ENCODE measurements around the gene GAS2L1. TPM values are rescaled to one million over a fixed set of nuclear protein-coding genes. Genes with fewer than 3 reads are reported as not detected.

Gene GAS2L1
- total and polyA plus RNA-seq, 2 donors (not counting 3 experiments of a cell fraction or from before 2014, with no cell fraction given) = 30.5 to 44.0 TPM

- Histone ChIP-seq H3K27me3 (ENCODE audit: control insufficient read depth in 2 of 2, insufficient read depth in 2 of 2, low read length in 2 of 2) (no peaks in the 10 kb centered on the region), H4K20me1 (replicated peaks; ENCODE audit: control insufficient read depth, extremely low read depth, insufficient read depth, low read length) (peaks cover 2% of the 10 kb centered on the region), H3K9me3 (replicated peaks; ENCODE audit: control insufficient read depth, insufficient read depth, low read length) (no peaks in the 10 kb centered on the region), H3K9ac (replicated peaks; ENCODE audit: extremely low read depth, insufficient read depth, low read length) (no peak overlapping the region), H3K4me1 (ENCODE audit: control insufficient read depth, extremely low read depth, insufficient read depth, low read length) (no peaks in the 10 kb centered on the region), H3K4me2 (ENCODE audit: insufficient read depth, low read length) (no peak overlapping the region), H3K4me3 (replicated peaks in 1 of 3; ENCODE audit: insufficient read depth in 1 of 3, low read depth in 1 of 3, low read length in 3 of 3) (no peak overlapping the region), H3K9me1 (replicated peaks; ENCODE audit: control insufficient read depth, extremely low read depth, insufficient read depth, low read length) (no peaks in the 10 kb centered on the region), H3K79me2 (ENCODE audit: control insufficient read depth, insufficient read depth, low read length) (no peaks in the 10 kb centered on the region), H2AFZ (ENCODE audit: low read depth, low read length) (no peak overlapping the region), H3K27ac (ENCODE audit: insufficient read depth, low read depth, low read length) (no peak overlapping the region), H3K36me3 (ENCODE audit: control insufficient read depth in 2 of 2, extremely low read depth in 1 of 2, insufficient read depth in 2 of 2, low read length in 2 of 2) (peaks cover 32 to 41% of the 10 kb centered on the region in 2 experiments)
- BruUV-seq (replicated peaks) = no TSS peak
- TF ChIP-seq EZH2 (IDR thresholded peaks at IDR 0.05; ENCODE audit: borderline replicate concordance, low read depth, low read length, severe bottlenecking) (no peak), FOS (IDR thresholded peaks at IDR 0.05; ENCODE audit: borderline replicate concordance, insufficient read depth, low read length) (no peak), GATA2 (IDR thresholded peaks at IDR 0.05; ENCODE audit: insufficient read depth, insufficient read length, low read depth, low read length) (no peak), CTCF (IDR thresholded peaks at IDR 0.05; ENCODE audit: extremely low read depth in 1 of 2, insufficient read depth in 1 of 2, low read depth in 1 of 2, low read length in 2 of 2) (no peak), POLR2A (IDR thresholded peaks at IDR 0.05; ENCODE audit: low read depth, low read length) (no peak), MAX (IDR thresholded peaks at IDR 0.05; ENCODE audit: insufficient read depth, insufficient read length) (no peak), POLR2AphosphoS5 (IDR thresholded peaks at IDR 0.05; ENCODE audit: insufficient read depth, low read depth, low read length) (no peak), MYC (IDR thresholded peaks at IDR 0.05; ENCODE audit: low read depth, low read length) (no peak), JUN (IDR thresholded peaks at IDR 0.05; ENCODE audit: borderline replicate concordance, insufficient read depth, insufficient read length, low read depth) (no peak)
- intact Hi-C loops (cut with micrococcal nuclease) = no loop called here
- CTCF ChIA-PET = no interaction called here
- FAIRE-seq = no peak
- dilution Hi-C loops (cut with MboI; ENCODE audit: extremely low pct_ligation_motif_present, low sequenced_read_pairs) = no loop called here
- no peak for DNase-seq (ENCODE audit: low read depth, low spot score)
- POLR2A ChIA-PET = interaction anchor here (0.7 kb wide), 1 partner anchor 12 kb away, joined by 3 read pairs; no protein-coding TSS in a partner anchor
These were observed 7.1 kb upstream of the GAS2L1 start for GRCh38 chr22:29299136-29299900.
